GM21526 (cell line): Measurements from ENCODE around the gene NCAPH2.

Experiments
- ATAC-seq: cut with Tn5 transposase; IDR thresholded peaks from one replicate; pipeline ENCODE4 v1.9.1; 2021; ENCODE audit warnings: moderate library complexity; ENCODE audit not compliant: unreplicated experiment, low FRiP score

Gene NCAPH2

DNA sequence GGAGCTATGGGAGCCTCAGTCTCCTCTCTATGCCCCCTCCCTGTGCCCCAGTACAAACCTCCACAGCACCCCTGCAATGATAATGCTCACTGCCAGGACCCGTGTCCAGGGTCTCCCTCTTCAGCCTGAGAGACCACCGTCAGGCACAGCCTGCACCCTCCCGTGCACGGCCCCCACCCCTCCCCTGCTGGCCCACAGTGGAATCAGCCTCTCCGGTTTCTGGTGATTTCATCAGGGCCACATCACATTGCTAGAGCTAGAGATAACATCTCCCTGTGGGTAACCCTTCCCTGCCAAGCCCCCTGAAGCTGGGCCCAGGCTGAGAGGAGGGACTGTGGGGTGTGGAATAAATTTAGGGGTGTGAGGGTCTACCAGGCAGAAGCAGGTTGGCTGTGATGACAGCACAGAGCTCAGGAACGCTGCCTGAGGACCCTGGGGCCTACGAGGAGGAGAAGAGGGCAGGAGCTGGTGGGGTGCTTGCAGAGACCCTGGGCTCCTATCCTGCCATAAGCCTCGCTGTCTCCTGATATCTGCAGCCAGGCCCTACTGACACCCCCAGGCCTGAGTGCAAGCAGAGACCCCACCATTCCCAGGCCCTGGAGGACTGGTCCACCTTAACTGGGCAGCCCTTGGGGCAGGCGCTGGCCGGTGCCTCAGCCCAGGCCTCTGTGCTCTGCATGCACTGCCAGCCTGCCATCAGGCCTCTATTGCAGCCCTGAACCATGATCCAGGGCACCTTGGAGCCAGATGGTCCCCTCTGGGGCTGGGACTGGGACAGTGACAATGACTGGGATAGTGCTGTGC, 37.7 kb downstream of the NCAPH2 start, which contains the start of gene KLHDC7B:
Gene KLHDC7B, plus strand, starts transcription at position 378 of the 804 bp plus-strand sequence. Its CDS starts 345 bp downstream, at position 723.
- no peak for ATAC-seq

GRCh38 chr22:50546326-50547262, 38.6 kb downstream of the NCAPH2 start:
- ATAC-seq, result no peak

DNA sequence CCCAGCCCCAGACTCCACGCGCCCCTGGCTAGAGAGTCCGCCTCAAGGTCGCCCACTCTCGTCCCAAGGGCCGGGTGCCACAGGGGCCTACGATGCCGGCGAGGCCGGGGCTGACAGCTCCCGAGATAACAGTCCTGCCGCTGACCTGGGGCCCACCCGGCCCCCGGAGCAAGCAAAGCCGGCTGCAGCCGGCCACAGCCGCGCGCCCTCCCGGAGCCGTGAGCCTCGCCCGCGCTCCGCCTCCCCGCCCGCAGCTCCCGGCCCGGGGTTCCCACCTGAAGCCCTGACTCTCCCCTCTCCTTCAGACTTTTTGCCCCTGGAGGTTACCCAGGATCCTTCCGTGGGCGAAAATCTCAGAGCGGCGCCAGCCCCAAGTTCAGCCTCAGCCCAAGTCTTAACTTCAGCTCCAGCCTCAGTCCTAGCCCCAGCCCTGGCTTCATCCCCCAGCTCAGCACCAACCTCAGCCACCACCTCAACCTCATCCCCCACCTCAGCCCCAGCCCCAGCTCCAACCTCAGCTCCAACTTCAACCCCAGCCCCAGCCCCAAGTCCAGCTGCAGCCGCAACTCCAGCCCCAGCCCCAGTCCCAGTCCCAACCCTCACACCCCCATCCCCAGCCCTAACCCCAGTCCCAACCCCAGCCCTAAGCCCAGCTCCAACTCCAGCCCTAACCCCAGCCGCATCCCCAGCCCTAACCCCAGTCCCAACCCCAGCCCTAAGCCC, 39.4 kb downstream of the NCAPH2 start:
- ATAC-seq, result no peak

GRCh38 chr22:50548040-50548920, 40.3 kb downstream of the NCAPH2 start:
- no peak for ATAC-seq

DNA sequence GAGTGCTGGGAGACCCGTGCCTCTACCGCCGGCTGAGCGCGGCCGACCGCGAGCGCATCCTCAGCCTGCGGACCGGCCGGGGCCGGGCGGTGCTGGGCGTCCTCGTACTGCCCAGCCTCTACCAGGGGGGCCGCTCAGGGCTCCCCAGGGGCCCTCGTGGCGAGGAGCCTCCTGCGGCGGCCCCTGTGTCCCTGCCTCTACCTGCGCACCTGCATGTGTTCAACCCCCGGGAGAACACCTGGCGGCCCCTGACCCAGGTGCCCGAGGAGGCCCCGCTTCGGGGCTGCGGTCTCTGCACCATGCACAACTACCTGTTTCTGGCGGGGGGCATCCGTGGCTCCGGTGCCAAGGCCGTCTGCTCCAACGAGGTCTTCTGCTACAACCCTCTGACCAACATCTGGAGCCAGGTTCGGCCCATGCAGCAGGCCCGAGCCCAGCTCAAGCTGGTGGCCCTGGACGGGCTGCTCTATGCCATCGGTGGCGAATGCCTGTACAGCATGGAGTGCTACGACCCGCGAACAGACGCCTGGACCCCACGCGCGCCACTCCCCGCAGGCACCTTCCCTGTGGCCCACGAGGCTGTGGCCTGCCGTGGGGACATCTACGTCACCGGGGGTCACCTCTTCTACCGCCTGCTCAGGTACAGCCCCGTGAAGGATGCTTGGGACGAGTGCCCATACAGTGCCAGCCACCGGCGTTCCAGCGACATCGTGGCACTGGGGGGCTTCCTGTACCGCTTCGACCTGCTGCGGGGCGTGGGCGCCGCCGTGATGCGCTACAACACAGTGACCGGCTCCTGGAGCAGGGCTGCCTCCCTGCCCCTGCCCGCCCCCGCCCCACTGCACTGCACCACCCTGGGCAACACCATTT, 41.1 kb downstream of the NCAPH2 start:
- ATAC-seq, result no peak

GRCh38 chr22:50550395-50550794, 42.4 kb downstream of the NCAPH2 start:
- no peak for ATAC-seq

GRCh38 chr22:50551160-50551752, 43.2 kb downstream of the NCAPH2 start:
- no peak for ATAC-seq

- no peak for ATAC-seq
These were observed 45.3 kb downstream of the NCAPH2 start for GRCh38 chr22:50553310-50553709.

- no peak for ATAC-seq
These were observed 48.7 kb downstream of the NCAPH2 start for GRCh38 chr22:50556703-50557102.

DNA sequence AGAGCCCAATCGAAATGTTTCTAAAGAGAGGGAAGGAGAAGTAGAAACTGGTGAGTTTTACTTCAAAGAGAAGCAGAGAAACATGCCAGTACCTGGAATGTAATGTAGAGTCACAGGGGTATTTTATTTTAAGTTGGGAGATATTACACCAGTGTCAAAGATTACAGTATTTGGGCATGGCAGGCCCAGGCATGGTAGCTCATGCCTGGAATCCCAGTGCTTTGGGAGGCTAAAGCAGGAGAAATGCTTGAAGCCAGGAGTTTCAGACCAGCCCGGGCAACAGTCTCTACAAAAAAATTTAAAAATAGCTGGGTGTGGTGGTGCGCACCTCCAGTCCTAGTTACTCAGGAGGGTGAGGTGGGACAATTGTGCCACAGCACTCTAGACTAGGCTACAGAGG, 52.0 kb downstream of the NCAPH2 start:
- ATAC-seq, result no peak

- no peak for ATAC-seq
These were observed 53.7 kb downstream of the NCAPH2 start for GRCh38 chr22:50561401-50562358.

DNA sequence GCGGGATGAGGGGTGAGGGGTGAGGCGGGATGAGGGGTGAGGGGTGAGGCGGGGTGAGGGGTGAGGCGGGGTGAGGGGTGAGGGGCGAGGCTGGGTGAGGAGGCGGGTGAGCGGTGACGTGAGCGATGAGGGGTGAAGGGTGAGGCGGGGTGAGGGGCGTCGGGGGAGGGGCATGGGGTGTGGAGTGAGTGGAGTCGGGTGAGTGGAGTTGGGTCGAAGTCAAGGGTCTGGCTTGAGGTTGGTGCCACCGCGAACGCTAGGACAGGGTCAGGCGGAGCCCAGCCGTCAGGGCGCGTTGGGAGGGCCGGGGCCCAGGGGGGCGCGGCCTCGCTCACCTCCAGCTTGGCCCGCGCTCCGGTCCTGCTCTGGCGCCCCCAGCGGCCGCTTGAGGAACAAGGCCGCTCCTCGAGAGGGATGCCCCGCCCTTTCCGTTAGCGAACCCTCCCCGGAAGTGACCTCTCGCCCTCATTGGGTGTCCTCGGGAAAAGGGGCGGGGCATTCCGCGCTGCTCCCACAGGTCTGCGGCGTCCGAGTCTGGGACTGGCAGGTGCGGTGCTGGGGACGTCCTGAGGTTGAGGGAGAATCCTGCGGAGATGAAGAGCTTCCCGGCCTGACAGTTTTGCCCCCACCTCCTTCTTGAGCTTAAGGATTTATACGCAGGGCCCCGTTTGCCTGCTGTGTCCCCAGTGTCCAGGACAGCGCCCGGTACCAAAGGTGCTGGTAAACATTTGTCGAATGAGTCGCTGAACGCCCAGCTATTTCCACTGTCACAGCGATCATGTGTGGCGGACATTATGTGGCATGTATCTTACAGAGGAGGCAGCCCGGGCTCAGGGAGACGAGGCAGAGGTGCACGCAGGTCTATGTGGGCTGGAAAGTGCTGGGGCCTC, 54.7 kb downstream of the NCAPH2 start, which contains the start of gene SYCE3:
Gene SYCE3, minus strand, starts transcription at position 397 of the 890 bp plus-strand sequence. CDS start 6,514 bp downstream, outside the sequence.
- peak; percentile 79 for ATAC-seq

DNA sequence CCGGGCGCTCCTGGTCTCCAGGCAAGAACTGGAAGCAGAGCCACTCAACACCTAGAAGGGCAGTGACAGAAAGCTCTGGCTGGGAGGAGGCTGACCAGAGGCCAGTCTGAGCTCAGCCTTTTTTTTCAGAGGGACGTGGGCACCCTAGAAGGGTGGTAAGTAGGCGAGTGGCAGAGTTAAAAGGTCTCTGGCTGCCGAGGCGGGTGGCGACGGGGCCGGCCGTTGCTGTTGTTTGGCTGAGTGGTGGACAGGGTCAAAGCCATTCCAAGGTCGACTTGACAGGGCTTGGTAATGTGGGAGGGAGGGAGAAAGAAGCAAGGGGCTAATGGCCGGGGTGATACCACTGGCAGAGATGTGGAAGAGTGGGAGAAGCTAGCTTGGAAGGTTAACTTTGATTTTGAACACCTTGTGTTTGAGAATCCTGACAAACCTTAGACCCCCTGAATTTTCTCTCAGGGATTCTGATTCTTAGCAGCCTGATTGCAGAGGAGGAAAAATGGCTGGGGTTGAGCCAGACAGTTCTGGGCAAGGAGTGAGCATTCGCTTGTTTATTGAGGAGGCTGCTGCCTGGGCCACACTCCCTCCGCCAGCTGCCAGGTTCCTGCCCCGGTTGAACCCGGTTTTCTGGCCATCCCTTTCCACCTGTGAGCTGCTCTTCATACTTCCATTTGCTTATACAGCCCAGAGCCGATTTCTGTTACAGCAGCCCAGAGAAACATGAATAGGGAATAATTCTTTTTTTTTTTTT, 55.6 kb downstream of the NCAPH2 start:
- ATAC-seq, result no peak

DNA sequence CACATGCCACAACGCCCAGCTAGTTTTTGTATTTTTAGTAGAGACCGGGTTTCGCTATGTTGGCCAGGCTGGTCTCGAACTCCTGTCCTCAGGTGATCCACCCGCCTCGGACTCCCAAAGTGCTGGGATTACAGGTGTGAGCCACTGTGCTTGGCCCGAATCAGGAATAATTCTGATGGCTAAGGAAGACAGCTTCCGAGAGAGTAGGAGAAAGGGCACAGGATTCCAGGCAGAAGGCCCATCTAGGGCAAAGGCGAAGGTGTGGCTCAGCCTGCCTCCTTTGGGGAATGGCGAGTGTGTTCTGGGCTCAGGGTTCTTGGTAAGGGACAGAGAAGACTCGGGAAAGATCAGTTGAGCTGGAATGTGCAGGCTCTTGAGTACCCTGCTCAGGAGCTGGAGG, 56.3 kb downstream of the NCAPH2 start:
- no peak for ATAC-seq

DNA sequence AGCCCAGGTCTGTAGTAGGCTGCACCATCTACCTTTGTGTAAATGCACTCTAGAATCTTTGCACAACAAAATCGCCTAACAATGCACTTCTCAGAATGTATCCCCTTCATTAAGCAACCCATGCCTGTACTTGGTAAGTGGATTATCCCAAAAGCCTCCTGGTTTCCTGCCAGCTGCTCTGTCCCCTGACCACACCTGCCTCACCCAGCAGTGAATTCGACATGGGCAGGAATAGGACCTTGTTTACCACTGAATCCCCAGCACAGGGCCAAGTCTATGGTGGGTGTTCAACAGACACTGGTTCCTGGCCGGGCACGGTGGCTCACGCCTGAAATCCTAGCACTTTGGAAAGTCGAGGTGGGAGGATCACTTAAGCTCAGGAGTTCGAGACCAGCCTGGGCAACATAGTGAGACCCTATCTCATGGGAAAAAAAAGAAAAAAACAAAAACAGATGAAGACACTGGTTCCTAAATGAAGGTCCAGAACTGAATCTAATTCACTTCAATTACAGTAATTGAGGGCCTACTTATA, 59.8 kb downstream of the NCAPH2 start:
- no peak for ATAC-seq
